ENCODE results near the gene DMWD. TPM values are rescaled to one million over a fixed set of nuclear protein-coding genes. Genes with fewer than 3 reads are reported as not detected.

Gene DMWD
- total and polyA plus RNA-seq, 7 donors = 13.2 to 59.5 (median 26.0) TPM

GRCh38 chr19:45827459-45828093, 34.9 kb upstream of the DMWD start:
- 95 to 96% methylated on average over 16 of the region's 16 CpGs for WGBS, 2 donors
- Histone ChIP-seq H3K27ac (no peak overlapping the region), H3K4me3 (no peak overlapping the region), H3K9me3 (no peaks in the 10 kb centered on the region), H3K36me3 (peaks cover 49 to 100% (median 83%) of the 10 kb centered on the region in 4 donors), H3K27me3 (no peaks in the 10 kb centered on the region), H3K4me1 (peaks cover 0 to 8% (median 0%) of the 10 kb centered on the region in 4 donors)
- TF ChIP-seq POLR2AphosphoS5 (IDR thresholded peaks at IDR 0.05) = no peak
- no peak for TF ChIP-seq EP300 (IDR thresholded peaks at IDR 0.05)
- TF ChIP-seq POLR2A (IDR thresholded peaks at IDR 0.05) = no peak
- no peak for TF ChIP-seq CTCF (IDR thresholded peaks at IDR 0.05)
- no peak for DNase-seq
- intact Hi-C loops (cut with DNase I) = no loop called here

GRCh38 chr19:45826934-45827333, 34.3 kb upstream of the DMWD start:
- intact Hi-C loops (cut with DNase I) = no loop called here
- Histone ChIP-seq H3K4me1 (peaks cover 0 to 8% (median 0%) of the 10 kb centered on the region in 4 donors), H3K4me3 (no peak overlapping the region), H3K27ac (no peak overlapping the region), H3K36me3 (peaks cover 49 to 97% (median 79%) of the 10 kb centered on the region in 4 donors), H3K27me3 (no peaks in the 10 kb centered on the region), H3K9me3 (no peaks in the 10 kb centered on the region)
- WGBS, 2 donors = 88 to 91% methylated on average over 11 of the region's 11 CpGs
- TF ChIP-seq EP300 (IDR thresholded peaks at IDR 0.05) (no peak), POLR2AphosphoS5 (IDR thresholded peaks at IDR 0.05) (no peak), CTCF (IDR thresholded peaks at IDR 0.05) (no peak), POLR2A (IDR thresholded peaks at IDR 0.05) (no peak)
- no peak for DNase-seq

GRCh38 chr19:45825917-45826893, 33.6 kb upstream of the DMWD start:
- TF ChIP-seq POLR2A (IDR thresholded peaks at IDR 0.05) = no peak
- no peak for TF ChIP-seq EP300 (IDR thresholded peaks at IDR 0.05)
- intact Hi-C loops (cut with DNase I) = no loop called here

GRCh38 chr19:45825263-45825605, 32.6 kb upstream of the DMWD start:
- Histone ChIP-seq H3K36me3 (peaks cover 43 to 97% (median 63%) of the 10 kb centered on the region in 4 donors), H3K27ac (no peak overlapping the region), H3K4me1 (peaks cover 0 to 8% (median 0%) of the 10 kb centered on the region in 4 donors), H3K9me3 (no peaks in the 10 kb centered on the region), H3K4me3 (no peak overlapping the region), H3K27me3 (no peaks in the 10 kb centered on the region)
- TF ChIP-seq POLR2AphosphoS5 (IDR thresholded peaks at IDR 0.05) = no peak
- no peak for TF ChIP-seq EP300 (IDR thresholded peaks at IDR 0.05)
- TF ChIP-seq CTCF (IDR thresholded peaks at IDR 0.05) = no peak
- TF ChIP-seq POLR2A (IDR thresholded peaks at IDR 0.05) = no peak
- 95 to 96% methylated on average over 8 of the region's 8 CpGs for WGBS, 2 donors
- no peak for DNase-seq
- intact Hi-C loops (cut with DNase I) = no loop called here

More at GRCh38 chr19:45825917-45826893, 33.6 kb upstream of the DMWD start:
- H3K36me3 ChIP-seq = peaks cover 45 to 97% (median 72%) of the 10 kb centered on the region in 4 donors
- DNase-seq = no peak
- H3K4me1 ChIP-seq = peaks cover 0 to 8% (median 0%) of the 10 kb centered on the region in 4 donors
- 86 to 94% methylated on average over 22 of the region's 22 CpGs for WGBS, 2 donors
- no peak overlapping the region for H3K27ac ChIP-seq
- H3K9me3 ChIP-seq = no peaks in the 10 kb centered on the region
- no peak overlapping the region for H3K4me3 ChIP-seq
- no peaks in the 10 kb centered on the region for H3K27me3 ChIP-seq

Data from sigmoid colon (tissue), 7 donors.